Transverse colon (tissue), 4 donors: Measurements from ENCODE around the gene MTA2. TPM values are rescaled to one million over a fixed set of nuclear protein-coding genes. Genes with fewer than 3 reads are reported as not detected.
A peak's percentile ranks its signal among the peaks of the same experiment; 100 is the strongest.

Experiments
- DNase-seq: peaks from one replicate; pipeline ENCODE4 v3.0.0-alpha.2; 2019
- H3K27ac ChIP-seq, 4 donors: fragments of 200-600 bp; sonication (generic); 2 replicates each; pipeline ENCODE4 v1.5.1; 2016 to 2018; ENCODE audit warnings: inconsistent platforms in 4 of 4
- H3K27me3 ChIP-seq: fragments of 200-600 bp; sonication (generic); 2 replicates; pipeline ENCODE4 v1.5.1; 2017; ENCODE audit warnings: inconsistent platforms
- H3K36me3 ChIP-seq, 4 donors: fragments of 200-600 bp; sonication (generic); 2 replicates each; pipeline ENCODE4 v1.5.1; 2017 to 2019; ENCODE audit warnings: inconsistent platforms in 4 of 4
- H3K4me1 ChIP-seq, 4 donors: fragments of 200-600 bp; sonication (generic); 2 replicates each; pipeline ENCODE4 v1.5.1; 2017 to 2020; ENCODE audit warnings: inconsistent platforms in 4 of 4
- H3K4me3 ChIP-seq, 4 donors: fragments of 200-600 bp; sonication (generic); 1 replicate in 1 of 4; 2 replicates in 3 of 4; pipeline versions ENCODE4 v1.5.1 to v1.6.1; 2017 to 2019; ENCODE audit warnings: inconsistent platforms in 4 of 4
- H3K9me3 ChIP-seq, 2 donors: fragments of 200-600 bp; sonication (generic); 2 replicates each; pipeline ENCODE4 v1.5.1; 2017 to 2019; ENCODE audit warnings: inconsistent platforms in 2 of 2
- CTCF ChIP-seq, 5 experiments: fragments of 200-600 bp in 3 of 5; fragments of 450-650 bp in 2 of 5; sonication (generic) in 3 of 5; IDR thresholded peaks; 1 replicate in 2 of 5; 2 replicates in 3 of 5; pipeline ENCODE4 v1.5.1; 2016 to 2017; ENCODE audit warnings: antibody characterized with exemption in 5 of 5, inconsistent platforms in 3 of 5, mild to moderate bottlenecking in 2 of 5, moderate library complexity in 1 of 5
- EP300 ChIP-seq: sonication (generic); formaldehyde crosslinking; IDR thresholded peaks from one replicate; pipeline ENCODE4 v1.6.1; 2017; ENCODE audit warnings: antibody characterized with exemption, low read depth
- POLR2A ChIP-seq: fragments of 450-650 bp; IDR thresholded peaks from one replicate; pipeline ENCODE4 v1.6.1; 2016; ENCODE audit warnings: antibody characterized with exemption, mild to moderate bottlenecking, moderate library complexity
- POLR2AphosphoS5 ChIP-seq, 3 donors: sonication (generic); formaldehyde crosslinking; IDR thresholded peaks; one replicate each; pipeline ENCODE4 v1.6.1; 2016; ENCODE audit warnings: antibody characterized with exemption in 3 of 3
- WGBS, 2 donors: methylation state at CpG; one replicate each; pipeline ENCODE4 v1.1.5; 2018; ENCODE audit warnings: low coverage in 1 of 2; 5-methylcytosine and 5-hydroxymethylcytosine counted together
- in situ Hi-C, 4 donors: fragments of 200-750 bp; cut with MboI; loops; one replicate each; pipeline versions ENCODE4 v1.15.0 to v1.15.1; 2017; ENCODE audit warnings: low sequenced_read_pairs in 3 of 4, low pct_ligation_motif_present in 1 of 4, low pct_unique_long_range_greater_than_20kb in 1 of 4
- intact Hi-C: fragments of 100-400 bp; cut with DNase I; formaldehyde crosslinking; loops from one replicate; pipeline ENCODE4 v1.15.1; 2023; ENCODE audit warnings: low total_unique reads
- total RNA-seq, 4 donors: library from RNA; depleted of rRNA; stranded (reverse); fragments of >200 nt; gene quantifications; one replicate each; pipeline ENCODE4 v1.1.0, GENCODE V29; 2016

The MTA2 gene
- total RNA-seq, 4 donors from 2014 or later, result 42.0 to 80.1 (median 62.1) TPM

GRCh38 chr11:62647609-62648005 lies 45.9 kb upstream of the MTA2 start:
- intact Hi-C loops (no loop called here), in situ Hi-C loops (no loop called here)
- Histone ChIP-seq H3K4me1 (peaks cover 22 to 38% (median 31%) of the 10 kb centered on the region in 4 donors), H3K36me3 (peaks cover 0 to 7% (median 3%) of the 10 kb centered on the region in 4 donors), H3K4me3 (no peak overlapping the region), H3K27me3 (no peaks in the 10 kb centered on the region), H3K27ac (no peak overlapping the region), H3K9me3 (no peaks in the 10 kb centered on the region)
- WGBS, 2 donors, result 87% methylated on average over 6 of the region's 6 CpGs; no CpG with 5 or more reads in 1 of the 2 donors
- TF ChIP-seq POLR2A, result no peak
- TF ChIP-seq CTCF (IDR thresholded peaks at IDR 0.05), result no peak
- no peak for TF ChIP-seq EP300
- no peak for TF ChIP-seq POLR2AphosphoS5 (IDR thresholded peaks at IDR 0.05)
- DNase-seq, result no peak

GRCh38 chr11:62646825-62647608 lies 45.4 kb upstream of the MTA2 start:
- no peak for DNase-seq
- in situ Hi-C loops (no loop called here), intact Hi-C loops (no loop called here)
- whole genome bisulfite sequencing, 2 donors, result 0 to 68% methylated on average over 3 to 32 of the region's 32 CpGs
- H3K4me3 ChIP-seq, result no peak overlapping the region
- no peak for TF ChIP-seq EP300
- TF ChIP-seq POLR2AphosphoS5 (IDR thresholded peaks at IDR 0.05), result no peak
- TF ChIP-seq CTCF (IDR thresholded peaks at IDR 0.05), result no peak
- no peak for TF ChIP-seq POLR2A
- H3K36me3 ChIP-seq, result peaks cover 0 to 9% (median 3%) of the 10 kb centered on the region in 4 donors
- peaks cover 18 to 32% (median 25%) of the 10 kb centered on the region in 4 donors for H3K4me1 ChIP-seq
- no peaks in the 10 kb centered on the region for H3K9me3 ChIP-seq
- peak overlapping the region; percentile 91 to 99 (median 94) for H3K27ac ChIP-seq
- H3K27me3 ChIP-seq, result no peaks in the 10 kb centered on the region

- WGBS, 2 donors, result 0% methylated on average over 1 to 59 of the region's 73 CpGs
- in situ Hi-C loops, result no loop called here
- TF ChIP-seq POLR2AphosphoS5 (IDR thresholded peaks at IDR 0.05) (peak; percentile 94 to 95 (median 95)), CTCF (IDR thresholded peaks at IDR 0.05) (peak in 2 of 5 experiments; percentile 14 to 21), EP300 (no peak), POLR2A (peak; percentile 92)
Observed at GRCh38 chr11:62645946-62646824, 44.5 kb upstream of the MTA2 start, which contains the start of gene GANAB. Gene GANAB, minus strand, starts transcription at chr11:62646613. Its CDS starts 14 bp downstream, at chr11:62646599.

GRCh38 chr11:62645671-62645945 lies 43.9 kb upstream of the MTA2 start:
- H3K9me3 ChIP-seq, result no peaks in the 10 kb centered on the region
- H3K27ac ChIP-seq, result peak overlapping the region; percentile 91 to 99 (median 94)
- H3K27me3 ChIP-seq, result no peaks in the 10 kb centered on the region
- peaks cover 0 to 9% (median 3%) of the 10 kb centered on the region in 4 donors for H3K36me3 ChIP-seq
- in situ Hi-C loops (no loop called here), intact Hi-C loops (no loop called here)
- 0 to 7% methylated on average over 1 to 11 of the region's 11 CpGs for WGBS, 2 donors
- peak overlapping the region; percentile 81 to 99 (median 85) for H3K4me3 ChIP-seq
- peaks cover 12 to 25% (median 21%) of the 10 kb centered on the region in 4 donors for H3K4me1 ChIP-seq
- TF ChIP-seq CTCF (IDR thresholded peaks at IDR 0.05) (no peak), EP300 (no peak), POLR2A (no peak), POLR2AphosphoS5 (IDR thresholded peaks at IDR 0.05) (no peak)
- DNase-seq, result no peak

More at GRCh38 chr11:62645946-62646824, 44.5 kb upstream of the MTA2 start, which contains the start of gene GANAB:
- intact Hi-C loops, result no loop called here
- peak within 1 kb of the TSS; percentile 91 to 99 (median 94) for H3K27ac ChIP-seq
- H3K27me3 ChIP-seq, result no peaks in the 10 kb centered on the region
- H3K4me3 ChIP-seq, result peak within 1 kb of the TSS; percentile 81 to 99 (median 85)
- peaks cover 12 to 25% (median 21%) of the 10 kb centered on the region in 4 donors for H3K4me1 ChIP-seq
- H3K9me3 ChIP-seq, result no peaks in the 10 kb centered on the region
- H3K36me3 ChIP-seq, result peaks cover 0 to 9% (median 3%) of the 10 kb centered on the region in 4 donors
- DNase-seq, result peak; percentile 100
